Heart left ventricle (tissue), 16 donors: ENCODE results near the gene SYNE2. TPM values are rescaled to one million over a fixed set of nuclear protein-coding genes. Genes with fewer than 3 reads are reported as not detected.
"Not testable (repeated sequence)": the region's sequence is repeated elsewhere in the genome, so short reads cannot be mapped to it uniquely, and the experiment has no call there.

ENCODE experiments used
- ATAC-seq, 4 donors: fragments of 200-7000 bp; cut with Tn5 transposase; one replicate each; pipeline ENCODE4 v1.9.1; 2020 to 2022; ENCODE audit warnings: moderate library complexity in 4 of 4, mild to moderate bottlenecking in 3 of 4, moderate number of reproducible peaks in 1 of 4
- DNase-seq, 5 donors: peaks; one replicate each; pipeline ENCODE4 v3.0.0-alpha.2; 2020
- H3K27ac ChIP-seq, 12 donors: fragments of 200-600 bp; sonication (generic) in 4 of 12; one replicate each; pipeline versions ENCODE4 v1.5.0 to v1.8.0; 2016 to 2022; ENCODE audit warnings: mild to moderate bottlenecking in 2 of 12
- H3K27me3 ChIP-seq, 9 donors: fragments of 200-600 bp; sonication (generic) in 2 of 9; one replicate each; pipeline versions ENCODE4 v1.5.1 to v1.8.0; 2016 to 2022; ENCODE audit warnings: mild to moderate bottlenecking in 3 of 9
- H3K36me3 ChIP-seq, 9 donors: fragments of 200-600 bp; sonication (generic) in 2 of 9; one replicate each; pipeline versions ENCODE4 v1.5.0 to v1.8.0; 2018 to 2022; ENCODE audit warnings: mild to moderate bottlenecking in 2 of 9
- H3K4me1 ChIP-seq, 12 donors: fragments of 200-600 bp; sonication (generic) in 4 of 12; one replicate each; pipeline versions ENCODE4 v1.5.0 to v1.8.0; 2016 to 2022; ENCODE audit warnings: mild to moderate bottlenecking in 3 of 12
- H3K4me3 ChIP-seq, 12 donors: fragments of 200-600 bp; sonication (generic) in 4 of 12; one replicate each; pipeline versions ENCODE4 v1.5.0 to v1.8.0; 2017 to 2022; ENCODE audit warnings: mild to moderate bottlenecking in 9 of 12, moderate library complexity in 4 of 12
- H3K9me3 ChIP-seq, 12 donors: fragments of 200-600 bp; sonication (generic) in 4 of 12; one replicate each; pipeline versions ENCODE4 v1.5.0 to v1.8.0; 2016 to 2022; ENCODE audit warnings: mild to moderate bottlenecking in 1 of 12
- POLR2A ChIP-seq, 2 donors: fragments of 450-650 bp; IDR thresholded peaks; one replicate each; pipeline ENCODE4 v1.6.1; 2017; ENCODE audit warnings: antibody characterized with exemption in 2 of 2, mild to moderate bottlenecking in 2 of 2, moderate library complexity in 2 of 2
- WGBS, 4 donors: extraction: QIAGEN DNeasy Blood & Tissue Kit in 2 of 4; methylation state at CpG; one replicate each; pipeline versions ENCODE4 v1.1.5 to v1.1.7; 2013 to 2018; 5-methylcytosine and 5-hydroxymethylcytosine counted together
- intact Hi-C, 10 donors: fragments of 100-400 bp; cut with DNase I; formaldehyde crosslinking; loops; one replicate each; pipeline versions ENCODE4 v1.11.1 to v1.14.2; 2022
- polyA plus RNA-seq, 2 donors: library from polyadenylated mRNA; stranded (reverse); fragments of 200-250 nt; gene quantifications; one replicate each; pipeline ENCODE4 v1.2.3, GENCODE V29; 2013
- total RNA-seq, 9 donors: library from RNA; depleted of rRNA in 2 of 9; stranded (reverse); fragments of >200 nt in 2 of 9; fragmentation: NEBNext Ultra II Directional in 3 of 9; extraction: Animal tissue kit (Norgen Biotek cat#: 25700) in 3 of 9; gene quantifications; one replicate each; pipeline versions ENCODE4 v1.1.0 to v1.2.4, GENCODE V29; 2016 to 2023
- TF ChIP-seq, protein P1 (sequence below), 12 donors: fragments of 200-600 bp; sonication (generic) in 4 of 12; IDR thresholded peaks; one replicate each; pipeline versions ENCODE4 v1.5.0 to v1.8.0; 2018 to 2022; ENCODE audit warnings: antibody characterized with exemption in 12 of 12, mild to moderate bottlenecking in 5 of 12
- donor health status: ischemic (EF 13 %, LVEDD 7.1; RV severe dilation, severe dysfunction).
- donor health status: healthy with polysubstance abuse.
- donor health status: DM: no; HTN: yes; CAD: no.
- donor health status: DM: no; HTN: no; CAD: no.
- donor health status: ischemic (EF 25% LVEDD 6.9; RV normal size, moderate dysfunction).
- donor health status: ischemic (EF 25% LVEDD 5.7; RV mildly dilated, moderate dysfunction).
- donor health status: healthy.
- donor health status: DM: yes; HTN: yes; CAD: no.
- donor health status: ischemic (EF 35%, LVEDD 5.7; RV mildly dilated, moderate dysfunction).
- donor health status: nonischemic (EF 11% LVEDD 7.7; RV severe dilation, severe dysfunction).
- donor health status: DM: yes; HTN: yes; CAD: no.
- donor health status: PGD.
- donor health status: ischemic (EF 29% LVEDD 5.4; RV normal size, mild dysfunction).
- donor health status: nonischemic (EF 23%, LVEDD 6.1; RV moderate dilation, normal function).

The SYNE2 gene
- total and polyA plus RNA-seq, 11 donors = 58.2 to 255 (median 111) TPM

- WGBS, 4 donors = 92 to 97% (median 95%) methylated on average over 4 to 5 of the region's 5 CpGs
- Histone ChIP-seq H3K27me3 (no peaks in the 10 kb centered on the region), H3K9me3 (peaks cover 0 to 18% (median 0%) of the 10 kb centered on the region in 12 donors), H3K4me3 (no peak overlapping the region), H3K36me3 (peaks cover 0 to 26% (median 4%) of the 10 kb centered on the region in 9 donors), H3K27ac (no peak overlapping the region), H3K4me1 (peaks cover 0 to 6% (median 0%) of the 10 kb centered on the region in 12 donors)
- TF ChIP-seq, protein P1, sequence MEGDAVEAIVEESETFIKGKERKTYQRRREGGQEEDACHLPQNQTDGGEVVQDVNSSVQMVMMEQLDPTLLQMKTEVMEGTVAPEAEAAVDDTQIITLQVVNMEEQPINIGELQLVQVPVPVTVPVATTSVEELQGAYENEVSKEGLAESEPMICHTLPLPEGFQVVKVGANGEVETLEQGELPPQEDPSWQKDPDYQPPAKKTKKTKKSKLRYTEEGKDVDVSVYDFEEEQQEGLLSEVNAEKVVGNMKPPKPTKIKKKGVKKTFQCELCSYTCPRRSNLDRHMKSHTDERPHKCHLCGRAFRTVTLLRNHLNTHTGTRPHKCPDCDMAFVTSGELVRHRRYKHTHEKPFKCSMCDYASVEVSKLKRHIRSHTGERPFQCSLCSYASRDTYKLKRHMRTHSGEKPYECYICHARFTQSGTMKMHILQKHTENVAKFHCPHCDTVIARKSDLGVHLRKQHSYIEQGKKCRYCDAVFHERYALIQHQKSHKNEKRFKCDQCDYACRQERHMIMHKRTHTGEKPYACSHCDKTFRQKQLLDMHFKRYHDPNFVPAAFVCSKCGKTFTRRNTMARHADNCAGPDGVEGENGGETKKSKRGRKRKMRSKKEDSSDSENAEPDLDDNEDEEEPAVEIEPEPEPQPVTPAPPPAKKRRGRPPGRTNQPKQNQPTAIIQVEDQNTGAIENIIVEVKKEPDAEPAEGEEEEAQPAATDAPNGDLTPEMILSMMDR (IDR thresholded peaks at IDR 0.05) = no peak
- no peak for TF ChIP-seq POLR2A (IDR thresholded peaks at IDR 0.05)
- DNase-seq (no peak), ATAC-seq (no peak)
- intact Hi-C loops = loop anchor here in 1 of 10 donors (10.0 kb wide), 1 partner anchor 256 kb away; the partner anchor contains the start of gene ESR2
These were observed 186.2 kb downstream of the SYNE2 start for GRCh38 chr14:64038841-64039542.

- no peak for DNase-seq
- H3K9me3 ChIP-seq = peaks cover 0 to 18% (median 0%) of the 10 kb centered on the region in 12 donors
- H3K27me3 ChIP-seq = no peaks in the 10 kb centered on the region
- ATAC-seq = no peak
- 77 to 92% (median 85%) methylated on average over 2 of the region's 2 CpGs for WGBS, 4 donors
- H3K4me3 ChIP-seq = no peak overlapping the region
- no peak overlapping the region for H3K27ac ChIP-seq
- H3K4me1 ChIP-seq = peaks cover 0 to 6% (median 0%) of the 10 kb centered on the region in 12 donors
- TF ChIP-seq, protein P1 (IDR thresholded peaks at IDR 0.05) = peak in 6 of 12 donors; percentile 10 to 34 (median 30)
- TF ChIP-seq POLR2A (IDR thresholded peaks at IDR 0.05) = no peak
- intact Hi-C loops = loop anchor here in 2 of 10 donors (5.0 to 10.0 kb wide), 2 partner anchors 255 to 262 kb away; partner anchors contain the start of gene ESR2 (in 1 of the 2)
- peaks cover 0 to 26% (median 0%) of the 10 kb centered on the region in 9 donors for H3K36me3 ChIP-seq
These were observed 187.2 kb downstream of the SYNE2 start for GRCh38 chr14:64040044-64040443.

DNA sequence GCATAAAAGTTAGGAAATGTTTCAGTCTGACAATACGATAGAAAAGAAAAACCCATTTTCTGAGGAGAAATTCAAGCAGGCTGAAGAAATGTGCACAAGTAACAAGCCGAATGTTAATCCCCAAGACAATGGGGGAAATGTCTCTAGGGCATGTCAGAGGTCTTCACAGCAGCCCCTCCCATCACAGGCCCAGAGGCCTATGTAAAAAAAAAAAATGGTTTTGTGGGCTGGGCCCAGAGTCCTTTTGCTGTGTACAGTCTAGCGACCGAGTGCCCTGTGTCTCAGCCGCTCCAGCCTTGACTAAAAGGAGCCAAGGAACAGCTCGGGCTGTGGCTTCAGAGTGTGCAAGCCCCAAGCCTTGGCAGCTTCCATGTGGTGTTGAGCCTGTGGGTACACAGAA, 190.5 kb downstream of the SYNE2 start:
- WGBS, 4 donors = 94 to 99% (median 98%) methylated on average over 6 of the region's 6 CpGs
- H3K4me3 ChIP-seq, ATAC-seq, H3K27ac ChIP-seq, H3K27me3 ChIP-seq, DNase-seq, H3K4me1 ChIP-seq: not testable (repeated sequence)
- intact Hi-C loops = loop anchor here in 3 of 10 donors (2.0 to 10.0 kb wide), 3 partner anchors 252 to 260 kb away; partner anchors contain the start of gene ESR2 (in 1 of the 3)
- Histone ChIP-seq H3K9me3 (peaks cover 0 to 18% (median 0%) of the 10 kb centered on the region in 12 donors), H3K36me3 (peaks cover 0 to 38% (median 11%) of the 10 kb centered on the region in 9 donors)

DNA sequence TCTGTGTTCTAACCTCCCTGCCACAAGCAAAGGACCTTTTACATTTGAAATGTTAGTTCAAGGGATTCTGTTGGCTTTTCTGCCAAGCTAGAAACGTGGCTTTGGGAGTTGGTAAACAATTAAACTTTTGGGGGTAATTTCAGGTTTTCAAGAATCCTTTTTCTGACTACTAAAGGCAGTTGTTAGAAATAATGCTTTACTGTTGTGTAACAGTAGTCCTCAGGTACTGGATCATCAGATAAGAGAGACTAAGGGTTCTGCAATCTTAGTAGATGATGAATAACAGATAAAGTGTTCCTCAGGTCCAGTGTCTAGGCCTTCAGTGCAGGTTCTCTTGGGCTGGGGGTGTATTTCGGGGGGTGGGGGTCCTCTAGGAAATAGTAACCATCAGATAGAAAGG, 192.3 kb downstream of the SYNE2 start:
- no peaks in the 10 kb centered on the region for H3K27me3 ChIP-seq
- WGBS, 4 donors = 84 to 93% (median 87%) methylated on average over 2 of the region's 2 CpGs
- intact Hi-C loops = loop anchor here in 1 of 10 donors (10.0 kb wide), 1 partner anchor 250 kb away; the partner anchor contains the start of gene ESR2
- no peak overlapping the region for H3K27ac ChIP-seq
- no peak for ATAC-seq
- no peak for TF ChIP-seq POLR2A (IDR thresholded peaks at IDR 0.05)
- TF ChIP-seq, protein P1 (IDR thresholded peaks at IDR 0.05) = no peak
- peaks cover 0 to 56% (median 26%) of the 10 kb centered on the region in 9 donors for H3K36me3 ChIP-seq
- no peak overlapping the region for H3K4me3 ChIP-seq
- peaks cover 0 to 18% (median 0%) of the 10 kb centered on the region in 12 donors for H3K9me3 ChIP-seq
- H3K4me1 ChIP-seq = peaks cover 0 to 6% (median 0%) of the 10 kb centered on the region in 12 donors
- no peak for DNase-seq
